GDM1 (cell line): ENCODE data around the gene PLRG1.
"Not testable (repeated sequence)": the region's sequence is repeated elsewhere in the genome, so short reads cannot be mapped to it uniquely, and the experiment has no call there.

Source experiments
- DNase-seq: peaks from one replicate; lab custom pipeline; 2025; lab: John Stamatoyannopoulos, UW

PLRG1 gene

GRCh38 chr4:154549894-154550790 is at the start of gene PLRG1:
TSS of gene PLRG1 (minus strand) at chr4:154550400. CDS start at chr4:154550308, 92 bp downstream.
- DNase-seq, result peak; percentile 91

GRCh38 chr4:154597798-154598774 is 47.9 kb upstream of the PLRG1 start:
- no peak for DNase-seq

GRCh38 chr4:154597281-154597680 is 47.1 kb upstream of the PLRG1 start:
- not testable (repeated sequence) for DNase-seq

- DNase-seq, result no peak
Measured at GRCh38 chr4:154595807-154596206, 45.6 kb upstream of the PLRG1 start.

GRCh38 chr4:154594343-154594742 is 44.1 kb upstream of the PLRG1 start:
- DNase-seq, result not testable (repeated sequence)

- DNase-seq, result no peak
Measured at GRCh38 chr4:154593868-154594267, 43.7 kb upstream of the PLRG1 start.

- no peak for DNase-seq
Measured at GRCh38 chr4:154591890-154592289, 41.7 kb upstream of the PLRG1 start.

GRCh38 chr4:154590329-154591006 is 40.3 kb upstream of the PLRG1 start, which contains the start of gene FGA:
TSS of gene FGA (minus strand) at chr4:154590742. CDS start at chr4:154590687, 55 bp downstream.
- no peak for DNase-seq

- DNase-seq, result no peak
Measured at GRCh38 chr4:154589296-154590197, 39.3 kb upstream of the PLRG1 start.

GRCh38 chr4:154588198-154588597 is 38.0 kb upstream of the PLRG1 start:
- DNase-seq, result no peak

- no peak for DNase-seq
Measured at GRCh38 chr4:154586296-154587033, 36.3 kb upstream of the PLRG1 start.

GRCh38 chr4:154585369-154586018 is 35.3 kb upstream of the PLRG1 start:
- DNase-seq, result no peak

GRCh38 chr4:154584259-154584658 is 34.1 kb upstream of the PLRG1 start:
- DNase-seq, result no peak

- no peak for DNase-seq
Measured at GRCh38 chr4:154583677-154584076, 33.5 kb upstream of the PLRG1 start.

- DNase-seq, result no peak
Measured at GRCh38 chr4:154583230-154583629, 33.0 kb upstream of the PLRG1 start.

GRCh38 chr4:154582723-154583122 is 32.5 kb upstream of the PLRG1 start:
- DNase-seq, result no peak

- no peak for DNase-seq
Measured at GRCh38 chr4:154579927-154580326, 29.7 kb upstream of the PLRG1 start.

GRCh38 chr4:154578919-154579318 is 28.7 kb upstream of the PLRG1 start:
- no peak for DNase-seq

- no peak for DNase-seq
Measured at GRCh38 chr4:154577324-154577723, 27.1 kb upstream of the PLRG1 start.

GRCh38 chr4:154574311-154574710 is 24.1 kb upstream of the PLRG1 start:
- no peak for DNase-seq
